ENCODE data around the gene TAS2R39. TPM values are rescaled to one million over a fixed set of nuclear protein-coding genes. Genes with fewer than 3 reads are reported as not detected.

TAS2R39 gene
- total and polyA plus RNA-seq, 12 donors: not detected

- 85 to 95% (median 90%) methylated on average over 2 of the region's 2 CpGs for WGBS, 4 donors
- no peak for DNase-seq
- intact Hi-C loops (cut with DNase I): no loop called here
- H3K4me1 ChIP-seq (replicated peaks in 1 of 2): peaks cover 0 to 5% of the 10 kb centered on the region in 2 donors
- H3K27me3 ChIP-seq: no peaks in the 10 kb centered on the region
- TF ChIP-seq CTCF (IDR thresholded peaks at IDR 0.05): no peak
- no peak for TF ChIP-seq POLR2A (IDR thresholded peaks at IDR 0.05)
- no peak overlapping the region for H3K27ac ChIP-seq
- no peak overlapping the region for H3K4me3 ChIP-seq
- H3K9me3 ChIP-seq (replicated peaks in 1 of 3): no peaks in the 10 kb centered on the region
- H3K36me3 ChIP-seq (replicated peaks in 1 of 2): no peaks in the 10 kb centered on the region
These were observed 47.6 kb downstream of the TAS2R39 start for GRCh38 chr7:143230602-143231457.

Small RNAs within 50 kb of the gene (small RNA-seq; reads per million reads assigned to genes)
- gene AC073342.3: 0 reads per million in 2 donors

Other genes starting within 250 kb of the TAS2R39 start
- gene TRPV5, start 249.7 kb upstream of the TAS2R39 start, total RNA-seq: not detected
- not detected for gene TRPV5, start 249.7 kb upstream of the TAS2R39 start, polyA plus RNA-seq
- gene LLCFC1, start 243.9 kb upstream of the TAS2R39 start, total RNA-seq: not detected
- gene LLCFC1, start 243.9 kb upstream of the TAS2R39 start, polyA plus RNA-seq: not detected
- gene KEL, start 221.1 kb upstream of the TAS2R39 start, total RNA-seq: 1 to 10 TPM in 1 of 9 donors, under 1 TPM in 3, not detected in 5; 0.45 to 1.2 (median 0.74) TPM
- under 1 TPM; 0.15 to 0.56 (median 0.37) TPM for gene KEL, start 221.1 kb upstream of the TAS2R39 start, polyA plus RNA-seq
- under 1 TPM in 1 of 9 donors, not detected in 8; 0.78 TPM for gene OR9A2, start 156.3 kb upstream of the TAS2R39 start, total RNA-seq
- not detected for gene OR9A2, start 156.3 kb upstream of the TAS2R39 start, polyA plus RNA-seq
- gene OR6V1, start 131.1 kb upstream of the TAS2R39 start, total RNA-seq: not detected
- gene OR6V1, start 131.1 kb upstream of the TAS2R39 start, polyA plus RNA-seq: not detected
- not detected for gene PIP, start 51.3 kb upstream of the TAS2R39 start, total RNA-seq
- not detected for gene PIP, start 51.3 kb upstream of the TAS2R39 start, polyA plus RNA-seq
- gene TAS2R40, start 38.6 kb downstream of the TAS2R39 start, total RNA-seq: not detected
- gene TAS2R40, start 38.6 kb downstream of the TAS2R39 start, polyA plus RNA-seq: not detected
- gene GSTK1, start 80.0 kb downstream of the TAS2R39 start, total RNA-seq: 100 to 1,000 TPM; 155 to 333 (median 210) TPM
- 100 to 1,000 TPM; 173 to 240 (median 229) TPM for gene GSTK1, start 80.0 kb downstream of the TAS2R39 start, polyA plus RNA-seq
- gene TMEM139, start 101.5 kb downstream of the TAS2R39 start, total RNA-seq: 1 to 10 TPM in 7 of 9 donors, under 1 TPM in 2; 0.54 to 4.8 (median 2.4) TPM
- 1 to 10 TPM; 1.9 to 7.5 (median 3.9) TPM for gene TMEM139, start 101.5 kb downstream of the TAS2R39 start, polyA plus RNA-seq
- 10 to 100 TPM in 7 of 9 donors, 1 to 10 TPM in 2; 8.9 to 25.4 (median 13.4) TPM for gene CASP2, start 104.9 kb downstream of the TAS2R39 start, total RNA-seq
- gene CASP2, start 104.9 kb downstream of the TAS2R39 start, polyA plus RNA-seq: 10 to 100 TPM in 1 of 3 donors, 1 to 10 TPM in 2; 4.6 to 16.1 (median 5.3) TPM
- under 1 TPM in 2 of 9 donors, not detected in 7; under 0.01 to 0.18 TPM for gene CLCN1, start 132.7 kb downstream of the TAS2R39 start, total RNA-seq
- under 1 TPM in 2 of 3 donors, not detected in 1; 0.07 to 0.32 TPM for gene CLCN1, start 132.7 kb downstream of the TAS2R39 start, polyA plus RNA-seq
- gene FAM131B, start 179.3 kb downstream of the TAS2R39 start, total RNA-seq: 1 to 10 TPM in 2 of 9 donors, under 1 TPM in 7; 0.10 to 1.7 (median 0.57) TPM
- under 1 TPM; 0.20 to 0.40 (median 0.29) TPM for gene FAM131B, start 179.3 kb downstream of the TAS2R39 start, polyA plus RNA-seq
- 100 to 1,000 TPM in 2 of 9 donors, 10 to 100 TPM in 6, 1 to 10 TPM in 1; 5.0 to 112 (median 76.9) TPM for gene ZYX, start 197.9 kb downstream of the TAS2R39 start, total RNA-seq
- 100 to 1,000 TPM in 2 of 3 donors, 10 to 100 TPM in 1; 34.8 to 152 (median 117) TPM for gene ZYX, start 197.9 kb downstream of the TAS2R39 start, polyA plus RNA-seq
- gene EPHA1, start 225.4 kb downstream of the TAS2R39 start, total RNA-seq: 1 to 10 TPM in 1 of 9 donors, under 1 TPM in 5, not detected in 3; 0.14 to 1.3 (median 0.51) TPM
- gene EPHA1, start 225.4 kb downstream of the TAS2R39 start, polyA plus RNA-seq: 1 to 10 TPM in 1 of 3 donors, under 1 TPM in 2; 0.07 to 1.2 (median 0.40) TPM

All from adrenal gland (tissue), 12 donors.